ENCODE measurements around the gene PHF21B. TPM values are rescaled to one million over a fixed set of nuclear protein-coding genes. Genes with fewer than 3 reads are reported as not detected.

The PHF21B gene
- total RNA-seq, 2 experiments from 2014 or later = 0.92 to 1.1 TPM

DNA sequence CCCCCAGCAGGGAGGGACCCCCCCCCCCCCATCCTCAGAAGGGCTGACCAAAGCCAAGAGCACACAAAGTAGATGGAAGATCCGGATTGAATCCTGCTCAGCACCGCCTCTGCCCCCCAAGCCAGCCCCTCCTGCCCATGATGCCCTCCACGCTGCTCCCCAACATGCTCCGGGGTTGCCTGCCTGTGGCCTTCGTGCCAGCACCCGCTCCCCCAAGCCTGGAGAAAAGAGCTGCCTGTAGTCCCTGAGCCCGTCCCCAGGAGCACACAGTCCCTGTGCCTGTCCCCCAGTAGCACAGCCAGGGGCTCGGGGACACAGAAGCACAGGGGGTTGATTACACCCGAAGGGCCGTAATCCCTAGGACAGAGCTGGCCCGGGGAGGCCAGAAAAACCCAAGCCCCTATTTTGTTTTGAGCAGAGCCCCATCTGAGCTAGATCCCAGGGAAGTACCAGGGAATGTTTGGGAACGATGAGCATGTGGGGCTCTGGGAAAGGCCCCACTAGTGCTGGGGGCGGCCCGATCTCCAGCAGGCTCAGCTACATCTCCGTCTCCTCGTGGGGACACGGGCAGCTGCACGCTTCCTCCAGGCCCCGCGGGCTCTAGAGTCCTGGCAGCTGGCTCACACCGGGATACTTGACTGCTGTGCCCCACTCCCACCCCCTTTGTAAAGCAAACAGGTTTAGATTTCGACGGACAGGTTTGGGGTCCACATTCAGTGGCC, 66.7 kb downstream of the PHF21B start:
- ChIA-PET POLR2A (no interaction called here), CTCF (interaction anchor here (1.1 kb wide), 1 partner anchor 21 kb away, joined by 5 read pairs; no protein-coding TSS in a partner anchor)
- H3K4me3 Mint-ChIP-seq = no peak overlapping the region
- H3K27ac Mint-ChIP-seq = no peak overlapping the region
- no peak for DNase-seq
- no peaks in the 10 kb centered on the region for H3K9me3 Mint-ChIP-seq
- H3K36me3 Mint-ChIP-seq (ENCODE audit: low read depth) = no peaks in the 10 kb centered on the region
- ATAC-seq = no peak
- intact Hi-C loops (cut with micrococcal nuclease) = no loop called here
- no peaks in the 10 kb centered on the region for H3K4me1 Mint-ChIP-seq (ENCODE audit: low read depth)
- TF ChIP-seq, protein P1, sequence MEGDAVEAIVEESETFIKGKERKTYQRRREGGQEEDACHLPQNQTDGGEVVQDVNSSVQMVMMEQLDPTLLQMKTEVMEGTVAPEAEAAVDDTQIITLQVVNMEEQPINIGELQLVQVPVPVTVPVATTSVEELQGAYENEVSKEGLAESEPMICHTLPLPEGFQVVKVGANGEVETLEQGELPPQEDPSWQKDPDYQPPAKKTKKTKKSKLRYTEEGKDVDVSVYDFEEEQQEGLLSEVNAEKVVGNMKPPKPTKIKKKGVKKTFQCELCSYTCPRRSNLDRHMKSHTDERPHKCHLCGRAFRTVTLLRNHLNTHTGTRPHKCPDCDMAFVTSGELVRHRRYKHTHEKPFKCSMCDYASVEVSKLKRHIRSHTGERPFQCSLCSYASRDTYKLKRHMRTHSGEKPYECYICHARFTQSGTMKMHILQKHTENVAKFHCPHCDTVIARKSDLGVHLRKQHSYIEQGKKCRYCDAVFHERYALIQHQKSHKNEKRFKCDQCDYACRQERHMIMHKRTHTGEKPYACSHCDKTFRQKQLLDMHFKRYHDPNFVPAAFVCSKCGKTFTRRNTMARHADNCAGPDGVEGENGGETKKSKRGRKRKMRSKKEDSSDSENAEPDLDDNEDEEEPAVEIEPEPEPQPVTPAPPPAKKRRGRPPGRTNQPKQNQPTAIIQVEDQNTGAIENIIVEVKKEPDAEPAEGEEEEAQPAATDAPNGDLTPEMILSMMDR (IDR thresholded peaks at IDR 0.05) = no peak
- peaks cover 2% of the 10 kb centered on the region for H3K27me3 Mint-ChIP-seq

DNA sequence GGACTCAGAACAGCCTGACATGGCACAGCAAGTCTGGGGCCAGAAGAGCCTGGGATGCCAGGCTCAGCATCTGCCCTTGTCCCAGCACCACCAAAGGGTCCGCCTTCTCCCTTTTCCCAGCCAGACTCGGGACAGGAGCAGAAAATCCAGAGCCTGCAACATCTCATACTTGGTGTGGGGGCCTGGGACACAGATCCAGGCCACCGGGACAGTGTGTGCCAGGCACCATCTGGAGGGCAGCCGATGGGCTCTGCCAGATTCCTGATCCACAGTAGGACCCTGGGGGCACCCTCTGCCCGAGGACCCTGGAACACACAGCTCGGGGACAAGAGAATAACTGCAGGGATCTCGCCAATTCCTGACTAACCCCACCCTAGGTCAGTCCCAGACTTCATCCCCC, 67.7 kb downstream of the PHF21B start:
- ATAC-seq (no peak), DNase-seq (no peak)
- intact Hi-C loops (cut with micrococcal nuclease) = no loop called here
- POLR2A ChIA-PET = no interaction called here
- no peak overlapping the region for H3K27ac Mint-ChIP-seq
- H3K9me3 Mint-ChIP-seq = no peaks in the 10 kb centered on the region
- H3K4me3 Mint-ChIP-seq = no peak overlapping the region
- H3K27me3 Mint-ChIP-seq = peaks cover 2% of the 10 kb centered on the region
- CTCF ChIA-PET = no interaction called here
- H3K36me3 Mint-ChIP-seq (ENCODE audit: low read depth) = no peaks in the 10 kb centered on the region
- TF ChIP-seq, protein P1 (IDR thresholded peaks at IDR 0.05) = no peak
- no peaks in the 10 kb centered on the region for H3K4me1 Mint-ChIP-seq (ENCODE audit: low read depth)

DNA sequence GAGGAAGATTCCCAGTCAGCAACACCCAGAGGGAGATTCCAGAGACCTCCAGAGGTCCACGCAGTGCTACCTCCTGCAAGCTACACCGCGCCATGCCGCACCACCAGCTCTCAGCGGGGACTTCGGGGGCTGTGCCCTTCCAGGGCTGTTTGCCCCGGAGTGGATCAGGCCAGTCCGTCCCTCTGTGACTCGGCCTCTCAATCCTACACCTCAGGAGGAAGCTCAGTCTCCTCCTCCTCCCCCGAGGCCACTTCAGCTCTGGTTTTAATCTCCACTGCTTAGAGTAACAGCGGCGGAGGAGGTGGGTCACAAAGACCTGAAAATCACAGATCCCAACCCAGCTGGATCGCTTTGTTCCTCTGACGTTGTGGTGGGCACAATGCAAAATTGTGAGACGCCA, 68.6 kb downstream of the PHF21B start:
- intact Hi-C loops (cut with micrococcal nuclease) = no loop called here
- H3K4me3 Mint-ChIP-seq = no peak overlapping the region
- ATAC-seq (no peak), DNase-seq (no peak)
- TF ChIP-seq, protein P1 (IDR thresholded peaks at IDR 0.05) = no peak
- H3K9me3 Mint-ChIP-seq = no peaks in the 10 kb centered on the region
- H3K36me3 Mint-ChIP-seq (ENCODE audit: low read depth) = no peaks in the 10 kb centered on the region
- no peaks in the 10 kb centered on the region for H3K4me1 Mint-ChIP-seq (ENCODE audit: low read depth)
- H3K27me3 Mint-ChIP-seq = peaks cover 2% of the 10 kb centered on the region
- CTCF ChIA-PET = no interaction called here
- POLR2A ChIA-PET = no interaction called here
- no peak overlapping the region for H3K27ac Mint-ChIP-seq

DNA sequence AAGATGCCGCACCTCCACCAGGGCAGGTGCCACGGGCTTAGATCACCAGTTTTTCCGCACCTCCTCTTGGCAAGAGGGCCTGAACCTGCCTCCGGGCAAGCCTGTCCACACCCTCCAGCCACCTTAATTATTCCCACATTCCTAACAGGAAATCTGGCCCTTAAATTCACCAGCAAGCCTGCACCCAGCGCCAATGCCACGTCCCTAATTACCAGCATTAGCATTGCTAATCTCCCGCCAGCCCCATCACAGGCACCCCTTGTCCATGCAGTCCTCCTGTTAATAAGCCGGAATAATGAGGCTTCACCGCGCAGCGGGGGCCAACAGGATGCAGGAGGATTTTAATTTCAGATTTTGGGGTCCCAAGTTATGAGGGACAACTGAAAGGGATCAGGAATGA, 69.7 kb downstream of the PHF21B start:
- Mint-ChIP-seq H3K9me3 (no peaks in the 10 kb centered on the region), H3K4me1 (ENCODE audit: low read depth) (no peaks in the 10 kb centered on the region), H3K27ac (no peak overlapping the region), H3K27me3 (peaks cover 2% of the 10 kb centered on the region), H3K4me3 (no peak overlapping the region), H3K36me3 (ENCODE audit: low read depth) (no peaks in the 10 kb centered on the region)
- intact Hi-C loops (cut with micrococcal nuclease) = no loop called here
- CTCF ChIA-PET = no interaction called here
- ATAC-seq = no peak
- POLR2A ChIA-PET = no interaction called here
- TF ChIP-seq, protein P1 (IDR thresholded peaks at IDR 0.05) = no peak
- DNase-seq = no peak

DNA sequence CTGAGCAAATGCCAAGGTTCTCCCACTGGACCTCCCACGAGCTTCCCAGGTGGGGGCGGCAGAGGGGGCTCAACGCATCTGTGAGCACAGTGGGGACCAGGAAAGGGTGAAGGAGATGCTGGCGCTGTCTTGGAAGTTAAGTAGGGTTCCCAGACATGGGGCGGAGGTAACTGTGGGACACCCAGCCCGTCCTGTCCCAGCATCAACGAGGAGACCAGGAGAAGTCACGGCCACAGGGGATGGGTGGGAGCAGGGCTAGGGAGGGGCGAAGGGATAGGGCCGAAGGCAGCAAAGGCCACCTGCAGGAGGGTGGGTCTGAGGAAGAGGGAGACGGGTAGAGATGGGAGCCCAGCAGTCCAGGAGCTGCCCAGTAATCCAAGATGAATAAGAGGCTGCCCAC, 70.4 kb downstream of the PHF21B start:
- no peaks in the 10 kb centered on the region for H3K36me3 Mint-ChIP-seq (ENCODE audit: low read depth)
- H3K27me3 Mint-ChIP-seq = peaks cover 2% of the 10 kb centered on the region
- TF ChIP-seq, protein P1 (IDR thresholded peaks at IDR 0.05) = no peak
- DNase-seq = no peak
- no peak overlapping the region for H3K4me3 Mint-ChIP-seq
- no peaks in the 10 kb centered on the region for H3K9me3 Mint-ChIP-seq
- no peak overlapping the region for H3K27ac Mint-ChIP-seq
- intact Hi-C loops (cut with micrococcal nuclease) = no loop called here
- ChIA-PET CTCF (no interaction called here), POLR2A (no interaction called here)
- ATAC-seq = no peak
- no peaks in the 10 kb centered on the region for H3K4me1 Mint-ChIP-seq (ENCODE audit: low read depth)

All from activated CD8-positive, alpha-beta T cell treated with anti-CD3 and anti-CD28 coated beads for 36 hours (primary cell).